H1 (cell line): Measurements from ENCODE around the gene NSFL1C. TPM values are rescaled to one million over a fixed set of nuclear protein-coding genes. Genes with fewer than 3 reads are reported as not detected.
"Not testable (repeated sequence)": the region's sequence is repeated elsewhere in the genome, so short reads cannot be mapped to it uniquely, and the experiment has no call there.

Source experiments
- CTCF ChIA-PET: fragments of 300-600 bp; sonication (Branson Sonifier 250); formaldehyde crosslinking; loops from one replicate; lab custom pipeline; 2021; ENCODE audit not compliant: partially characterized antibody; lab: Charles Lee
- POLR2A ChIA-PET: fragments of 300-600 bp; sonication (Branson Sonifier 250); formaldehyde crosslinking; loops from one replicate; lab custom pipeline; 2021; ENCODE audit warnings: inconsistent platforms; ENCODE audit not compliant: partially characterized antibody; lab: Charles Lee
- DNase-seq, 2 experiments: peaks; one replicate each; pipeline versions ENCODE4 v3.0.0 to v3.0.0-alpha.2; 2010 to 2022; ENCODE audit warnings: low spot score in 2 of 2, low read depth in 1 of 2, mixed read lengths in 1 of 2
- FAIRE-seq: peaks from 2 replicates; lab custom pipeline; 2011; peaks lifted over from hg19 to GRCh38; lab: Jason Lieb, UNC
- H2AFZ ChIP-seq: 2 replicates; pipeline ENCODE4 v1.8.1; 2012; ENCODE audit warnings: low read length, inconsistent platforms
- H2AK5ac ChIP-seq: 2 replicates; pipeline ENCODE4 v1.6.1; 2013; ENCODE audit warnings: low read depth, low read length
- H2BK120ac ChIP-seq: replicated peaks from 2 replicates; pipeline ENCODE3; 2013; ENCODE audit warnings: low read depth, low read length, inconsistent platforms
- H2BK12ac ChIP-seq: 2 replicates; pipeline ENCODE4 v1.6.1; 2013; ENCODE audit warnings: low read depth, low read length
- H2BK15ac ChIP-seq: 2 replicates; pipeline ENCODE4 v1.6.1; 2013; ENCODE audit warnings: low read length
- H2BK20ac ChIP-seq: 2 replicates; pipeline ENCODE4 v1.6.1; 2013; ENCODE audit warnings: low read length
- H2BK5ac ChIP-seq: 2 replicates; pipeline ENCODE4 v1.6.1; 2013; ENCODE audit warnings: low read depth, low read length
- H3K14ac ChIP-seq: 2 replicates; pipeline ENCODE4 v1.6.1; 2013; ENCODE audit warnings: inconsistent platforms; ENCODE audit not compliant: insufficient read length
- H3K18ac ChIP-seq: 2 replicates; pipeline ENCODE4 v1.6.1; 2013; ENCODE audit warnings: low read length; ENCODE audit errors: extremely low read depth
- H3K23ac ChIP-seq: 2 replicates; pipeline ENCODE4 v1.6.1; 2013; ENCODE audit warnings: inconsistent platforms; ENCODE audit not compliant: insufficient read length
- H3K23me2 ChIP-seq: 2 replicates; pipeline ENCODE4 v1.6.1; 2013; ENCODE audit warnings: low read depth, low read length
- H3K27ac ChIP-seq: 2 replicates; pipeline ENCODE4 v1.6.1; 2011; ENCODE audit warnings: low read depth, low read length, inconsistent platforms
- H3K27me3 ChIP-seq, 4 experiments: replicated peaks in 1 of 4; 1 replicate in 1 of 4; 2 replicates in 3 of 4; pipeline versions ENCODE4 v1.6.1 to v1.8.1; 2011 to 2013; ENCODE audit warnings: low read length in 3 of 4, mild to moderate bottlenecking in 3 of 4, inconsistent platforms in 2 of 4, mixed read lengths in 2 of 4, moderate library complexity in 1 of 4; ENCODE audit not compliant: control insufficient read depth in 3 of 4, insufficient read depth in 3 of 4; ENCODE audit errors: extremely low read depth in 1 of 4
- H3K36me3 ChIP-seq, 4 experiments: 2 replicates each; pipeline versions ENCODE4 v1.6.1 to v1.8.1; 2011 to 2013; ENCODE audit warnings: mild to moderate bottlenecking in 4 of 4, low read length in 3 of 4, moderate library complexity in 2 of 4, control low read depth in 1 of 4, inconsistent platforms in 1 of 4; ENCODE audit not compliant: insufficient read depth in 4 of 4, control insufficient read depth in 2 of 4
- H3K4ac ChIP-seq: replicated peaks from 2 replicates; pipeline ENCODE3; 2013; ENCODE audit warnings: low read length, low read depth, mixed read lengths, inconsistent platforms; ENCODE audit not compliant: insufficient read length
- H3K4me1 ChIP-seq, 4 experiments: replicated peaks in 1 of 4; 1 replicate in 1 of 4; 2 replicates in 3 of 4; pipeline versions ENCODE4 v1.6.1 to v1.8.1; 2011 to 2013; ENCODE audit warnings: low read length in 3 of 4, inconsistent platforms in 2 of 4, mixed read lengths in 1 of 4; ENCODE audit not compliant: insufficient read depth in 4 of 4, control insufficient read depth in 3 of 4
- H3K4me2 ChIP-seq, 2 experiments: 2 replicates each; pipeline versions ENCODE4 v1.6.1 to v1.8.1; 2011 to 2013; ENCODE audit warnings: low read depth in 2 of 2, low read length in 2 of 2, control low read depth in 1 of 2, inconsistent platforms in 1 of 2, mild to moderate bottlenecking in 1 of 2; ENCODE audit not compliant: insufficient read depth in 1 of 2
- H3K4me3 ChIP-seq, 4 experiments: fragments of 200-600, 300-600 bp in 1 of 4; sonication (generic), shearing (Covaris generic), sonication (Bioruptor Twin) in 1 of 4; 2 replicates each; pipeline versions ENCODE4 v1.5.1 to v1.8.1; 2011 to 2016; ENCODE audit warnings: low read length in 4 of 4, low read depth in 3 of 4, control low read depth in 2 of 4, inconsistent platforms in 2 of 4, mild to moderate bottlenecking in 2 of 4, mixed read lengths in 1 of 4, moderate library complexity in 1 of 4; ENCODE audit not compliant: insufficient read depth in 2 of 4; ENCODE audit errors: extremely low read depth in 1 of 4
- H3K56ac ChIP-seq: replicated peaks from 2 replicates; pipeline ENCODE3; 2013; ENCODE audit warnings: low read depth, mild to moderate bottlenecking, mixed read lengths, low read length, inconsistent platforms; ENCODE audit not compliant: insufficient read length
- H3K79me1 ChIP-seq: 2 replicates; pipeline ENCODE4 v1.6.1; 2013; ENCODE audit warnings: low read depth, low read length, control low read depth
- H3K79me2 ChIP-seq, 2 experiments: 2 replicates each; pipeline versions ENCODE4 v1.6.1 to v1.8.1; 2012 to 2013; ENCODE audit warnings: low read length in 2 of 2, mild to moderate bottlenecking in 2 of 2, inconsistent platforms in 1 of 2; ENCODE audit not compliant: insufficient read depth in 2 of 2, control insufficient read depth in 1 of 2
- H3K9ac ChIP-seq, 4 experiments: replicated peaks in 1 of 4; 1 replicate in 1 of 4; 2 replicates in 3 of 4; pipeline versions ENCODE4 v1.6.1 to v1.8.1; 2011 to 2013; ENCODE audit warnings: low read depth in 3 of 4, low read length in 3 of 4, control low read depth in 2 of 4, mild to moderate bottlenecking in 2 of 4, moderate library complexity in 2 of 4, inconsistent platforms in 1 of 4; ENCODE audit errors: extremely low read depth in 1 of 4
- H3K9me3 ChIP-seq, 2 experiments: 2 replicates each; pipeline versions ENCODE4 v1.6.1 to v1.8.1; 2012 to 2013; ENCODE audit warnings: mild to moderate bottlenecking in 2 of 2, moderate library complexity in 2 of 2, control low read depth in 1 of 2, inconsistent platforms in 1 of 2, low read depth in 1 of 2, low read length in 1 of 2, mixed read lengths in 1 of 2; ENCODE audit not compliant: insufficient read depth in 2 of 2
- H4K20me1 ChIP-seq, 2 experiments: replicated peaks in 1 of 2; 2 replicates each; pipeline versions ENCODE3 to v1.8.1; 2011 to 2013; ENCODE audit warnings: inconsistent platforms in 2 of 2, low read length in 2 of 2, mild to moderate bottlenecking in 1 of 2; ENCODE audit not compliant: insufficient read depth in 2 of 2, control insufficient read depth in 1 of 2
- H4K5ac ChIP-seq: 2 replicates; pipeline ENCODE4 v1.6.1; 2013; ENCODE audit warnings: low read length, low read depth, mixed read lengths, inconsistent platforms; ENCODE audit not compliant: insufficient read length
- H4K8ac ChIP-seq: 2 replicates; pipeline ENCODE4 v1.8.0; 2013; ENCODE audit warnings: mild to moderate bottlenecking, moderate library complexity, low read length, inconsistent platforms; ENCODE audit not compliant: insufficient read depth; ENCODE audit errors: extremely low read depth
- H4K91ac ChIP-seq: replicated peaks from 2 replicates; pipeline ENCODE3; 2013; ENCODE audit warnings: low read length, mixed read lengths, inconsistent platforms; ENCODE audit not compliant: insufficient read length
- WGBS, 2 experiments: shearing (Covaris generic) in 1 of 2; methylation state at CpG; one replicate each; pipeline versions ENCODE4 v1.1.6 to v1.1.7; 2013 to 2015; ENCODE audit warnings: low lambda C conversion rate in 2 of 2, mixed read lengths in 2 of 2, inconsistent platforms in 1 of 2, low coverage in 1 of 2, missing lambda C conversion rate in 1 of 2; ENCODE audit not compliant: insufficient replicate concordance in 2 of 2, insufficient coverage in 1 of 2, insufficient read length in 1 of 2; ENCODE audit errors: extremely low coverage in 1 of 2, missing lambda C conversion rate in 1 of 2; 5-methylcytosine and 5-hydroxymethylcytosine counted together
- polyA plus RNA-seq, 7 experiments: library from polyadenylated mRNA; depleted of rRNA in 3 of 7; stranded (reverse) in 5 of 7; unstranded in 2 of 7; fragments of >200 nt in 5 of 7; fragments of 200-250 nt in 2 of 7; gene quantifications; 1 replicate in 5 of 7; 2 replicates in 1 of 7; 4 replicates in 1 of 7; pipeline versions ENCODE4 v1.2.1 to v1.2.3, GENCODE V29; 2011 to 2013; ENCODE audit warnings: missing spikeins in 2 of 7, mixed read lengths in 2 of 7
- total RNA-seq: library from RNA; stranded (reverse); fragmentation: NEBNext Ultra II Directional; extraction: Animal tissue kit (Norgen Biotek cat#: 25700); gene quantifications from 2 replicates; pipeline ENCODE4 v1.2.1, GENCODE V29; 2021

The NSFL1C gene
- total and polyA plus RNA-seq, 2 of the 8 experiments (the other 6 are each of a cell fraction or from before 2014, with no cell fraction given): 21.6 to 98.0 TPM

DNA sequence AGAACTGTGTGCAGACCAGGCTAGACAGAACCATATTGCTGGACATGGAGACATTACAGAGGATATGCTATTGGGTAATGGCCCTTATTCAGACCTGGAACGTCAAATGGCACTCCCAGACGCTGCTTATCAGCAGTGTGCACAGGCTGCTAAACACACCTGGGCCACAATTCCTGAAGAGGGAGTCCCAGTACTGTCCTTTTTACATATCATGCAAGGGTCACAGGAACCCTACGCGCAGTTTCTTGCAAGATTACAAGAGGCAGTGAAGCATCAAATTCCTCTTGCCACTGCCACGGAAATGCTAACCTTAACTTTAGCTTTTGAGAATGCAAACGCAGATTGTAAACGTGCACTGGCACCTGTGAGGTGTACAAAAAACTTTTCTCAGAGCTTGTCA lies 68.5 kb downstream of the NSFL1C start:
- H3K56ac ChIP-seq, H3K79me1 ChIP-seq, H2BK15ac ChIP-seq, H2BK5ac ChIP-seq, H3K27ac ChIP-seq, H4K8ac ChIP-seq, H4K5ac ChIP-seq, H3K18ac ChIP-seq, H3K9ac ChIP-seq, FAIRE-seq, H4K91ac ChIP-seq, H3K4ac ChIP-seq, H2BK20ac ChIP-seq, H2BK12ac ChIP-seq, H3K79me2 ChIP-seq, H3K4me1 ChIP-seq, H3K4me3 ChIP-seq, H2AK5ac ChIP-seq, DNase-seq, H2BK120ac ChIP-seq, POLR2A ChIA-PET, H3K23ac ChIP-seq, H3K23me2 ChIP-seq, H3K4me2 ChIP-seq, H3K14ac ChIP-seq, H3K9me3 ChIP-seq, H4K20me1 ChIP-seq, H3K36me3 ChIP-seq: not testable (repeated sequence)
- WGBS, 2 experiments: 77% methylated on average over 7 of the region's 7 CpGs; no CpG with 5 or more reads in 1 of the 2 experiments
- 0 out of 2 replicates have a peak overlapping the region, but pooled peaks have one; percentile 34 for H2AFZ ChIP-seq
- peaks cover 0 to 19% (median 8%) of the 10 kb centered on the region in 4 experiments; a peak in 5 of 7 replicates for H3K27me3 ChIP-seq
- CTCF ChIA-PET: interaction anchor here (0.7 to 2.5 kb wide), 18 partner anchors 9 to 90 kb away, joined by 3 to 19 read pairs (median 4); no protein-coding TSS in a partner anchor
